WTC11 (cell line): Measurements from ENCODE around the gene CPLANE1. TPM values are rescaled to one million over a fixed set of nuclear protein-coding genes. Genes with fewer than 3 reads are reported as not detected.

Experiments used
- ATAC-seq: fragments of 200-7000 bp; cut with Tn5 transposase; 2 replicates; pipeline ENCODE4 v1.10.0; 2021; ENCODE audit warnings: mild to moderate bottlenecking, moderate library complexity
- CTCF ChIA-PET: fragments of 300-600 bp; sonication (Branson Sonifier 250); formaldehyde crosslinking; loops from one replicate; lab custom pipeline; 2021; ENCODE audit warnings: antibody characterized with exemption; lab: Charles Lee
- POLR2A ChIA-PET: fragments of 350-600 bp; sonication (Branson Sonifier 250); formaldehyde crosslinking; loops from one replicate; lab custom pipeline; 2021; ENCODE audit warnings: antibody characterized with exemption; lab: Charles Lee
- DNase-seq: peaks from one replicate; pipeline ENCODE4 v3.0.0; 2021; ENCODE audit warnings: low spot score
- H3K27ac Mint-ChIP-seq: 2 replicates; pipeline ENCODE4 v1.8.0; 2021; ENCODE audit warnings: mixed read lengths
- H3K27me3 Mint-ChIP-seq: 2 replicates; pipeline ENCODE4 v1.8.0; 2021; ENCODE audit warnings: low read depth, mild to moderate bottlenecking, moderate library complexity, mixed read lengths
- H3K36me3 Mint-ChIP-seq: 2 replicates; pipeline ENCODE4 v1.8.0; 2021; ENCODE audit warnings: mixed read lengths
- H3K4me1 Mint-ChIP-seq: 2 replicates; pipeline ENCODE4 v1.8.0; 2022; ENCODE audit warnings: mixed read lengths
- H3K4me3 Mint-ChIP-seq: 2 replicates; pipeline ENCODE4 v1.8.0; 2021; ENCODE audit warnings: mild to moderate bottlenecking, moderate library complexity, mixed read lengths
- H3K9me3 Mint-ChIP-seq: 2 replicates; pipeline ENCODE4 v1.8.0; 2021; ENCODE audit warnings: mixed read lengths
- ATF1 ChIP-seq: sonication (generic); formaldehyde crosslinking; IDR thresholded peaks from 2 replicates; pipeline ENCODE4 v1.8.1; 2023; ENCODE audit warnings: mild to moderate bottlenecking, moderate library complexity, missing genetic modification reagents
- ATF2 ChIP-seq: sonication (generic); formaldehyde crosslinking; IDR thresholded peaks from 2 replicates; pipeline ENCODE4 v1.8.1; 2022; ENCODE audit warnings: low read depth, missing genetic modification reagents, borderline replicate concordance
- ATF3 ChIP-seq: sonication (generic); formaldehyde crosslinking; conservative IDR thresholded peaks from 2 replicates; pipeline ENCODE4 v1.8.1; 2022; ENCODE audit warnings: mild to moderate bottlenecking, missing genetic modification reagents
- CBFB ChIP-seq: sonication (generic); formaldehyde crosslinking; IDR thresholded peaks from 2 replicates; pipeline ENCODE4 v1.8.1; 2022; ENCODE audit warnings: mild to moderate bottlenecking, low read depth, missing genetic modification reagents
- E2F5 ChIP-seq: sonication (generic); formaldehyde crosslinking; IDR thresholded peaks from 2 replicates; pipeline ENCODE4 v1.8.1; 2022; ENCODE audit warnings: mild to moderate bottlenecking, moderate library complexity, missing genetic modification reagents
- FOXJ3 ChIP-seq: sonication (generic); formaldehyde crosslinking; IDR thresholded peaks from 2 replicates; pipeline ENCODE4 v1.9.0; 2021; ENCODE audit warnings: missing genetic modification reagents, mild to moderate bottlenecking, borderline replicate concordance
- FOXK1 ChIP-seq: sonication (generic); formaldehyde crosslinking; IDR thresholded peaks from 2 replicates; pipeline ENCODE4 v1.8.0; 2022; ENCODE audit warnings: mild to moderate bottlenecking, moderate library complexity, missing genetic modification reagents
- FOXP1 ChIP-seq: sonication (generic); formaldehyde crosslinking; IDR thresholded peaks from 2 replicates; pipeline ENCODE4 v1.8.0; 2022; ENCODE audit warnings: missing genetic modification reagents, mild to moderate bottlenecking, moderate library complexity, borderline replicate concordance
- IRF1 ChIP-seq: sonication (generic); formaldehyde crosslinking; IDR thresholded peaks from 2 replicates; pipeline ENCODE4 v1.8.0; 2023; ENCODE audit warnings: missing genetic modification reagents
- NFE2L1 ChIP-seq: sonication (generic); formaldehyde crosslinking; IDR thresholded peaks from 2 replicates; pipeline ENCODE4 v1.8.1; 2023; ENCODE audit warnings: missing genetic modification reagents
- NR1H2 ChIP-seq: sonication (generic); formaldehyde crosslinking; IDR thresholded peaks from 2 replicates; pipeline ENCODE4 v1.9.0; 2021; ENCODE audit warnings: mild to moderate bottlenecking, moderate library complexity, missing genetic modification reagents
- RELA ChIP-seq: sonication (generic); formaldehyde crosslinking; IDR thresholded peaks from 2 replicates; pipeline ENCODE4 v1.8.1; 2022; ENCODE audit warnings: missing genetic modification reagents, mild to moderate bottlenecking, borderline replicate concordance
- ZMAT4 ChIP-seq: fragments of 250-450 bp; sonication (Bioruptor Pico); IDR thresholded peaks from 2 replicates; pipeline ENCODE4 v1.9.0; 2021; ENCODE audit warnings: mild to moderate bottlenecking
- ZNF219 ChIP-seq: sonication (generic); formaldehyde crosslinking; IDR thresholded peaks from 2 replicates; pipeline ENCODE4 v1.8.0; 2023; ENCODE audit warnings: missing genetic modification reagents, mild to moderate bottlenecking, borderline replicate concordance
- ZNF317 ChIP-seq: sonication (generic); formaldehyde crosslinking; IDR thresholded peaks from 2 replicates; pipeline ENCODE4 v1.8.1; 2023; ENCODE audit warnings: low read depth, mild to moderate bottlenecking, moderate library complexity, missing genetic modification reagents, borderline replicate concordance
- total RNA-seq: library from RNA; stranded (reverse); gene quantifications from 3 replicates; pipeline ENCODE4 v1.2.3, GENCODE V29; 2021
- TF ChIP-seq, protein P1 (sequence below): sonication (generic); formaldehyde crosslinking; IDR thresholded peaks from 2 replicates; pipeline ENCODE4 v1.8.1; 2023; ENCODE audit warnings: mild to moderate bottlenecking, missing genetic modification reagents
- TF ChIP-seq, protein P2 (sequence below): sonication (generic); formaldehyde crosslinking; conservative IDR thresholded peaks from 2 replicates; pipeline ENCODE4 v1.8.1; 2023; ENCODE audit warnings: mild to moderate bottlenecking, low read depth, missing genetic modification reagents, moderate library complexity

CPLANE1 gene
- total RNA-seq, 1 experiment from 2014 or later: 4.8 TPM

GRCh38 chr5:37111426-37112382, 137.5 kb downstream of the CPLANE1 start:
- ATAC-seq: no peak
- no peak overlapping the region for H3K4me3 Mint-ChIP-seq
- POLR2A ChIA-PET: no interaction called here
- H3K36me3 Mint-ChIP-seq: peaks cover 5% of the 10 kb centered on the region; the same call in 1 of the 2 replicates
- no peak for DNase-seq
- H3K4me1 Mint-ChIP-seq: no peaks in the 10 kb centered on the region
- TF ChIP-seq ZMAT4 (CRISPR knock-in tag) (no peak), ZNF317 (CRISPR knock-in tag) (no peak), E2F5 (CRISPR knock-in tag) (no peak), NR1H2 (no peak), IRF1 (CRISPR knock-in tag) (no peak), FOXP1 (no peak), ZNF219 (CRISPR knock-in tag) (no peak), FOXJ3 (CRISPR knock-in tag) (no peak), CBFB (CRISPR knock-in tag) (no peak), NFE2L1 (CRISPR knock-in tag) (no peak), ATF1 (CRISPR knock-in tag) (no peak)
- TF ChIP-seq, protein P1, sequence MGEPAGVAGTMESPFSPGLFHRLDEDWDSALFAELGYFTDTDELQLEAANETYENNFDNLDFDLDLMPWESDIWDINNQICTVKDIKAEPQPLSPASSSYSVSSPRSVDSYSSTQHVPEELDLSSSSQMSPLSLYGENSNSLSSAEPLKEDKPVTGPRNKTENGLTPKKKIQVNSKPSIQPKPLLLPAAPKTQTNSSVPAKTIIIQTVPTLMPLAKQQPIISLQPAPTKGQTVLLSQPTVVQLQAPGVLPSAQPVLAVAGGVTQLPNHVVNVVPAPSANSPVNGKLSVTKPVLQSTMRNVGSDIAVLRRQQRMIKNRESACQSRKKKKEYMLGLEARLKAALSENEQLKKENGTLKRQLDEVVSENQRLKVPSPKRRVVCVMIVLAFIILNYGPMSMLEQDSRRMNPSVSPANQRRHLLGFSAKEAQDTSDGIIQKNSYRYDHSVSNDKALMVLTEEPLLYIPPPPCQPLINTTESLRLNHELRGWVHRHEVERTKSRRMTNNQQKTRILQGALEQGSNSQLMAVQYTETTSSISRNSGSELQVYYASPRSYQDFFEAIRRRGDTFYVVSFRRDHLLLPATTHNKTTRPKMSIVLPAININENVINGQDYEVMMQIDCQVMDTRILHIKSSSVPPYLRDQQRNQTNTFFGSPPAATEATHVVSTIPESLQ (CRISPR knock-in tag): no peak
- H3K27me3 Mint-ChIP-seq: no peaks in the 10 kb centered on the region
- H3K9me3 Mint-ChIP-seq: peaks cover 4% of the 10 kb centered on the region; the same call in 1 of the 2 replicates
- CTCF ChIA-PET: no interaction called here
- no peak overlapping the region for H3K27ac Mint-ChIP-seq

- CTCF ChIA-PET: interaction anchor here (0.6 kb wide), 1 partner anchor 380 kb away, joined by 4 read pairs; no protein-coding TSS in a partner anchor
- H3K27ac Mint-ChIP-seq: no peak overlapping the region
- H3K9me3 Mint-ChIP-seq: peaks cover 4% of the 10 kb centered on the region; the same call in 1 of the 2 replicates
- no peaks in the 10 kb centered on the region for H3K4me1 Mint-ChIP-seq
- no peaks in the 10 kb centered on the region for H3K27me3 Mint-ChIP-seq
- POLR2A ChIA-PET: no interaction called here
- H3K4me3 Mint-ChIP-seq: no peak overlapping the region
- peaks cover 5% of the 10 kb centered on the region; the same call in 1 of the 2 replicates for H3K36me3 Mint-ChIP-seq
- TF ChIP-seq FOXK1: no peak
- TF ChIP-seq RELA (CRISPR knock-in tag): no peak
- no peak for TF ChIP-seq ATF2 (CRISPR knock-in tag)
- TF ChIP-seq, protein P2, sequence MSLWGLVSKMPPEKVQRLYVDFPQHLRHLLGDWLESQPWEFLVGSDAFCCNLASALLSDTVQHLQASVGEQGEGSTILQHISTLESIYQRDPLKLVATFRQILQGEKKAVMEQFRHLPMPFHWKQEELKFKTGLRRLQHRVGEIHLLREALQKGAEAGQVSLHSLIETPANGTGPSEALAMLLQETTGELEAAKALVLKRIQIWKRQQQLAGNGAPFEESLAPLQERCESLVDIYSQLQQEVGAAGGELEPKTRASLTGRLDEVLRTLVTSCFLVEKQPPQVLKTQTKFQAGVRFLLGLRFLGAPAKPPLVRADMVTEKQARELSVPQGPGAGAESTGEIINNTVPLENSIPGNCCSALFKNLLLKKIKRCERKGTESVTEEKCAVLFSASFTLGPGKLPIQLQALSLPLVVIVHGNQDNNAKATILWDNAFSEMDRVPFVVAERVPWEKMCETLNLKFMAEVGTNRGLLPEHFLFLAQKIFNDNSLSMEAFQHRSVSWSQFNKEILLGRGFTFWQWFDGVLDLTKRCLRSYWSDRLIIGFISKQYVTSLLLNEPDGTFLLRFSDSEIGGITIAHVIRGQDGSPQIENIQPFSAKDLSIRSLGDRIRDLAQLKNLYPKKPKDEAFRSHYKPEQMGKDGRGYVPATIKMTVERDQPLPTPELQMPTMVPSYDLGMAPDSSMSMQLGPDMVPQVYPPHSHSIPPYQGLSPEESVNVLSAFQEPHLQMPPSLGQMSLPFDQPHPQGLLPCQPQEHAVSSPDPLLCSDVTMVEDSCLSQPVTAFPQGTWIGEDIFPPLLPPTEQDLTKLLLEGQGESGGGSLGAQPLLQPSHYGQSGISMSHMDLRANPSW (CRISPR knock-in tag): no peak
- no peak for TF ChIP-seq ATF3
- ATAC-seq (no peak), DNase-seq (no peak)
Observed at GRCh38 chr5:37110135-37110534, 139.0 kb downstream of the CPLANE1 start.
